SU-DHL-6 (cell line): ENCODE results near the gene PDLIM5.

Source experiments
- CTCF ChIP-seq: fragments of 200-600 bp; sonication (generic); IDR thresholded peaks from one replicate; pipeline ENCODE4 v1.5.1; 2017; ENCODE audit warnings: antibody characterized with exemption, mild to moderate bottlenecking, low read length, moderate library complexity; ENCODE audit not compliant: insufficient read depth, poor library complexity, severe bottlenecking
- EZH2phosphoT487 ChIP-seq: fragments of 200-600 bp; sonication (generic), shearing (Covaris generic); conservative IDR thresholded peaks from 2 replicates; pipeline ENCODE4 v1.6.1; 2018; ENCODE audit warnings: mild to moderate bottlenecking, antibody characterized with exemption, low read length, moderate library complexity, mixed read lengths

DNA sequence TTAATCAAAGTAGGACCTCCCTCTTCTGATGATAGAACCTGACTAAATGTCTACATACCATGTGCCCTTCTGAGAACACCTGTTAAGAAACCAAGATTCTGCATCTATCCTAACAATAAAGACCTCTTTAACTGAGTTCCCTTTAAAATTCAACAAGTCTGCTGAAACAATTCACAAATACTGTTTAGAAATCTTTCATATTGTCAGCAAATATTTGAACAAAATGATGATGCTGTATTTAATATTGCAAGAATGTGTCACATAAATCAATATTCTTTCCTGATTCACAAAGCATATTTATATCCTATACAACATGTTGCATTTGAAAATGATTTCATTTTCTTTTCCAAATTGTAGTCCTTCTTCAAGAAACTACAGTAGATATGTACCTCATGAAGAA is 246.4 kb downstream of the PDLIM5 start:
- TF ChIP-seq CTCF = no peak
- TF ChIP-seq EZH2phosphoT487 = no peak
